Hepatocyte (in vitro differentiated cells): ENCODE measurements around the gene TRAPPC14. TPM values are rescaled to one million over a fixed set of nuclear protein-coding genes. Genes with fewer than 3 reads are reported as not detected.

ENCODE experiments used
- DNase-seq: peaks from one replicate; pipeline ENCODE4 v3.0.0-alpha.2; 2016; ENCODE audit warnings: low spot score
- H2AFZ ChIP-seq: fragments of 200-600 bp; sonication (generic); 2 replicates; pipeline ENCODE4 v1.6.0; 2016; ENCODE audit warnings: antibody characterized with exemption, mild to moderate bottlenecking
- H3K27ac ChIP-seq: fragments of 200-600 bp; sonication (generic); 2 replicates; pipeline ENCODE4 v1.5.1; 2016; ENCODE audit warnings: mild to moderate bottlenecking
- H3K27me3 ChIP-seq: fragments of 200-600 bp; sonication (generic); 2 replicates; pipeline ENCODE4 v1.6.1; 2016
- H3K36me3 ChIP-seq: fragments of 200-600 bp; sonication (generic); replicated peaks from 2 replicates; pipeline ENCODE4 v1.5.1; 2016; ENCODE audit warnings: low read depth; ENCODE audit not compliant: insufficient read depth
- H3K4me1 ChIP-seq: fragments of 200-600 bp; sonication (generic); 2 replicates; pipeline ENCODE4 v1.5.1; 2016; ENCODE audit warnings: mild to moderate bottlenecking, moderate library complexity; ENCODE audit not compliant: insufficient read depth
- H3K4me2 ChIP-seq: fragments of 200-600 bp; sonication (generic); 2 replicates; pipeline ENCODE4 v1.6.0; 2016
- H3K4me3 ChIP-seq: fragments of 200-600 bp; sonication (generic); 2 replicates; pipeline ENCODE4 v1.5.1; 2016; ENCODE audit warnings: mild to moderate bottlenecking
- H3K79me2 ChIP-seq: fragments of 200-600 bp; sonication (generic); 2 replicates; pipeline ENCODE4 v1.6.0; 2017; ENCODE audit warnings: mild to moderate bottlenecking
- H3K9me2 ChIP-seq: fragments of 200-600 bp; sonication (generic); replicated peaks from 2 replicates; pipeline ENCODE4 v1.6.0; 2017; ENCODE audit warnings: mild to moderate bottlenecking; ENCODE audit not compliant: insufficient read depth
- H3K9me3 ChIP-seq: fragments of 200-600 bp; sonication (generic); 2 replicates; pipeline ENCODE4 v1.5.1; 2016; ENCODE audit warnings: low read depth, mild to moderate bottlenecking
- H4K20me1 ChIP-seq: fragments of 200-600 bp; sonication (generic); 2 replicates; pipeline ENCODE4 v1.6.0; 2016; ENCODE audit warnings: mild to moderate bottlenecking; ENCODE audit not compliant: insufficient read depth, poor library complexity, severe bottlenecking
- CTCF ChIP-seq: fragments of 200-600 bp; sonication (generic); IDR thresholded peaks from 2 replicates; pipeline ENCODE4 v1.5.1; 2016; ENCODE audit warnings: antibody characterized with exemption, mild to moderate bottlenecking; ENCODE audit not compliant: poor library complexity
- EZH2 ChIP-seq: fragments of 200-600 bp; sonication (generic); IDR thresholded peaks from 2 replicates; pipeline ENCODE4 v1.6.1; 2016; ENCODE audit warnings: antibody characterized with exemption, mild to moderate bottlenecking, borderline replicate concordance
- EZH2phosphoT487 ChIP-seq: fragments of 200-600 bp; sonication (generic); IDR thresholded peaks from one replicate; pipeline ENCODE4 v1.6.1; 2018; ENCODE audit warnings: antibody characterized with exemption, mild to moderate bottlenecking, low read depth, moderate library complexity; ENCODE audit not compliant: unreplicated experiment, severe bottlenecking
- WGBS: methylation state at CpG from one replicate; pipeline ENCODE4 v1.1.6; 2016; ENCODE audit warnings: low lambda C conversion rate; ENCODE audit errors: missing lambda C conversion rate; 5-methylcytosine and 5-hydroxymethylcytosine counted together
- polyA plus RNA-seq: library from polyadenylated mRNA; unstranded; fragments of >200 nt; fragmentation: Nextera tagmentation; extraction: Ambion mirVana; gene quantifications from 2 replicates; pipeline ENCODE4 v1.2.1, GENCODE V29; 2016
- total RNA-seq: library from RNA; depleted of rRNA; stranded (reverse); fragments of >200 nt; gene quantifications from 2 replicates; pipeline ENCODE4 v1.2.3, GENCODE V29; 2014

TRAPPC14 gene
- total and polyA plus RNA-seq, 2 experiments from 2014 or later, result 14.7 to 18.5 TPM

GRCh38 chr7:100126239-100126930, 32.1 kb downstream of the TRAPPC14 start:
- Histone ChIP-seq H3K36me3 (no peaks in the 10 kb centered on the region), H3K9me2 (no peaks in the 10 kb centered on the region), H3K9me3 (no peaks in the 10 kb centered on the region), H2AFZ (peak overlapping the region; percentile 15), H3K27ac (peak overlapping the region; percentile 94), H4K20me1 (no peaks in the 10 kb centered on the region), H3K79me2 (peaks cover 3% of the 10 kb centered on the region), H3K4me3 (peak overlapping the region; percentile 25), H3K4me2 (peak overlapping the region; percentile 99), H3K4me1 (peaks cover 12% of the 10 kb centered on the region), H3K27me3 (no peaks in the 10 kb centered on the region)
- no peak for DNase-seq
- 17% methylated on average over 28 of the region's 29 CpGs for WGBS
- no peak for TF ChIP-seq EZH2

DNA sequence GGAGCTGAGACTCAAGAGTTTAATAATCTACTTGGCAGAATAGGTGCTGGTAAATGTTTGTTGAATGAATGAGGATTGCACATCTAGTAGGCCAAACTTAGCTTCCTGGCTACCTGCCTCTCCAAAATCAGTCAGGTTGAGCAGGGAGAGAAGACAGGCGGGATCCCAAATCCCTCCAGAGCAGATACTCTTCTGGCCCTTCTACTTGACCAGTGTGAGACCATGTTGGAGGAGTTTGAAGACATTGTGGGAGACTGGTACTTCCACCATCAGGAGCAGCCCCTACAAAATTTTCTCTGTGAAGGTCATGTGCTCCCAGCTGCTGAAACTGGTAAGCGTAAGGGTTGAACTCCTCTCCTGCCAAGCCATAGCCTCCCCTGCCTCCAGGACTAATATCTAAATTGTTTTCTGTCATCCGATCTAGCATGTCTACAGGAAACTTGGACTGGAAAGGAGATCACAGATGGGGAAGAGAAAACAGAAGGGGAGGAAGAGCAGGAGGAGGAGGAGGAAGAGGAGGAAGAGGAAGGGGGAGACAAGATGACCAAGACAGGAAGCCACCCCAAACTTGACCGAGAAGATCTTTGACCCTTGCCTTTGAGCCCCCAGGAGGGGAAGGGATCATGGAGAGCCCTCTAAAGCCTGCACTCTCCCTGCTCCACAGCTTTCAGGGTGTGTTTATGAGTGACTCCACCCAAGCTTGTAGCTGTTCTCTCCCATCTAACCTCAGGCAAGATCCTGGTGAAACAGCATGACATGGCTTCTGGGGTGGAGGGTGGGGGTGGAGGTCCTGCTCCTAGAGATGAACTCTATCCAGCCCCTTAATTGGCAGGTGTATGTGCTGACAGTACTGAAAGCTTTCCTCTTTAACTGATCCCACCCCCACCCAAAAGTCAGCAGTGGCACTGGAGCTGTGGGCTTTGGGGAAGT, 34.0 kb downstream of the TRAPPC14 start:
- no peak for TF ChIP-seq CTCF
- TF ChIP-seq EZH2phosphoT487, result no peak
- no peak for TF ChIP-seq EZH2
- H2AFZ ChIP-seq, result no peak overlapping the region
- no peaks in the 10 kb centered on the region for H3K9me2 ChIP-seq
- WGBS, result 92% methylated on average over 4 of the region's 4 CpGs
- H3K27ac ChIP-seq, result peak overlapping the region; percentile 94
- no peak overlapping the region for H3K4me3 ChIP-seq
- peak overlapping the region; percentile 55 for H3K4me2 ChIP-seq
- DNase-seq, result no peak
- H3K36me3 ChIP-seq, result no peaks in the 10 kb centered on the region
- H3K27me3 ChIP-seq, result no peaks in the 10 kb centered on the region
- peaks cover 14% of the 10 kb centered on the region for H3K4me1 ChIP-seq
- no peaks in the 10 kb centered on the region for H4K20me1 ChIP-seq
- no peaks in the 10 kb centered on the region for H3K9me3 ChIP-seq
- H3K79me2 ChIP-seq, result peaks cover 11% of the 10 kb centered on the region

GRCh38 chr7:100122568-100122967, 36.0 kb downstream of the TRAPPC14 start:
- TF ChIP-seq CTCF, result no peak
- no peak for TF ChIP-seq EZH2phosphoT487
- WGBS, result 100% methylated on average over 1 of the region's 1 CpG
- Histone ChIP-seq H3K4me3 (no peak overlapping the region), H2AFZ (no peak overlapping the region), H4K20me1 (no peaks in the 10 kb centered on the region), H3K36me3 (no peaks in the 10 kb centered on the region), H3K27ac (no peak overlapping the region), H3K9me3 (no peaks in the 10 kb centered on the region), H3K79me2 (peaks cover 22% of the 10 kb centered on the region), H3K4me1 (peaks cover 18% of the 10 kb centered on the region), H3K4me2 (no peak overlapping the region), H3K9me2 (no peaks in the 10 kb centered on the region), H3K27me3 (no peaks in the 10 kb centered on the region)
- DNase-seq, result no peak

DNA sequence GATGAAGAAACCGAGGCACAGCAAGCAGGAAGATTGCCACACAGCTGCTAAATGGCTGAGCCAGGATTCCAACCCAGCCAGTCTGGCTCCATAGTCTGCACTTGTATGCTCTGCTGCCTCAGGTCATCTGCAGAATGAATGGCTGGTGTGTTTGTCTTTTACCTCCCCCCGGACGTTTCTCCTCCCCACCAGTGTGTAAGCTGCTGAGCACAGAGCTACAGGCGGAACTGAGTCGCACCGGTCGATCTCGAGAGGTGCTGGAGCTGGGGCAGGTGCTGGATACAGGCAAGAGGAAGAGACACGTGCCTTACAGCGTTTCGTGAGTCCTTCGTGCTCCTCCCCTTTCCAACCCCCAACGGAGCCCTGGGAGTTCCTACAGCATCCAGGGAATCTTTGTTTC, 36.5 kb downstream of the TRAPPC14 start:
- Histone ChIP-seq H3K27ac (no peak overlapping the region), H3K4me2 (no peak overlapping the region), H4K20me1 (no peaks in the 10 kb centered on the region), H3K4me1 (peaks cover 18% of the 10 kb centered on the region), H3K36me3 (no peaks in the 10 kb centered on the region), H3K9me2 (no peaks in the 10 kb centered on the region), H2AFZ (no peak overlapping the region), H3K27me3 (no peaks in the 10 kb centered on the region), H3K9me3 (no peaks in the 10 kb centered on the region), H3K79me2 (peaks cover 25% of the 10 kb centered on the region), H3K4me3 (no peak overlapping the region)
- WGBS, result 79% methylated on average over 13 of the region's 13 CpGs
- TF ChIP-seq CTCF (no peak), EZH2 (no peak), EZH2phosphoT487 (no peak)
- no peak for DNase-seq
